H1 (cell line): ENCODE results near the gene ZGRF1. TPM values are rescaled to one million over a fixed set of nuclear protein-coding genes. Genes with fewer than 3 reads are reported as not detected.

Experiments used
- ATF2 ChIP-seq: IDR thresholded peaks from 2 replicates; pipeline ENCODE4 v1.6.1; 2012; ENCODE audit warnings: low read length, inconsistent platforms
- ATF3 ChIP-seq: IDR thresholded peaks from 2 replicates; pipeline ENCODE4 v1.6.1; 2011; ENCODE audit warnings: low read depth, mild to moderate bottlenecking, low read length; ENCODE audit not compliant: insufficient read depth
- BACH1 ChIP-seq: IDR thresholded peaks from 2 replicates; pipeline ENCODE4 v1.6.1; 2012; ENCODE audit warnings: low read length, improper control_type of control experiment
- BRCA1 ChIP-seq: IDR thresholded peaks from 2 replicates; pipeline ENCODE4 v1.6.1; 2012; ENCODE audit warnings: low read depth, low read length, improper control_type of control experiment
- CEBPB ChIP-seq: IDR thresholded peaks from 2 replicates; pipeline ENCODE4 v1.6.1; 2012; ENCODE audit warnings: low read depth, low read length
- CREB1 ChIP-seq: IDR thresholded peaks from 2 replicates; pipeline ENCODE4 v1.6.1; 2012; ENCODE audit warnings: inconsistent platforms
- EGR1 ChIP-seq: IDR thresholded peaks from 2 replicates; pipeline ENCODE4 v1.6.1; 2011; ENCODE audit warnings: low read depth, low read length, borderline replicate concordance
- GABPA ChIP-seq: IDR thresholded peaks from 2 replicates; pipeline ENCODE4 v1.6.1; 2011; ENCODE audit warnings: mild to moderate bottlenecking, low read length, moderate library complexity, borderline replicate concordance; ENCODE audit not compliant: insufficient read depth
- HDAC2 ChIP-seq, 2 experiments: fragments of 300-600 bp in 1 of 2; sonication (generic) in 1 of 2; IDR thresholded peaks; 2 replicates each; pipeline ENCODE4 v1.6.1; 2011 to 2012; ENCODE audit warnings: low read depth in 2 of 2, low read length in 2 of 2, mild to moderate bottlenecking in 2 of 2, moderate library complexity in 2 of 2, borderline replicate concordance in 1 of 2, inconsistent platforms in 1 of 2
- JUN ChIP-seq: IDR thresholded peaks from 2 replicates; pipeline ENCODE4 v1.6.1; 2011; ENCODE audit warnings: low read depth, mild to moderate bottlenecking, improper control_type of control experiment, low read length
- JUND ChIP-seq: IDR thresholded peaks from 2 replicates; pipeline ENCODE4 v1.6.1; 2011; ENCODE audit warnings: mild to moderate bottlenecking, improper control_type of control experiment, low read length
- KDM5A ChIP-seq: fragments of 200-600 bp; IDR thresholded peaks from 2 replicates; pipeline ENCODE4 v1.7.1; 2012; ENCODE audit warnings: mild to moderate bottlenecking, low read length, inconsistent platforms, mixed read lengths
- POLR2AphosphoS5 ChIP-seq: IDR thresholded peaks from 2 replicates; pipeline ENCODE4 v1.6.1; 2011; ENCODE audit warnings: low read depth, low read length
- POU5F1 ChIP-seq: IDR thresholded peaks from 2 replicates; pipeline ENCODE4 v1.6.1; 2011; ENCODE audit warnings: low read depth, mild to moderate bottlenecking, low read length, moderate library complexity
- RAD21 ChIP-seq, 2 experiments: IDR thresholded peaks in 1 of 2; conservative IDR thresholded peaks in 1 of 2; 2 replicates each; pipeline ENCODE4 v1.6.1; 2011; ENCODE audit warnings: low read depth in 2 of 2, low read length in 2 of 2, improper control_type of control experiment in 1 of 2, inconsistent platforms in 1 of 2, mild to moderate bottlenecking in 1 of 2, moderate library complexity in 1 of 2
- RBBP5 ChIP-seq: IDR thresholded peaks from 2 replicates; pipeline ENCODE4 v1.7.1; 2012; ENCODE audit warnings: low read depth, mild to moderate bottlenecking, inconsistent platforms, low read length, moderate library complexity, borderline replicate concordance
- RXRA ChIP-seq: IDR thresholded peaks from 2 replicates; pipeline ENCODE4 v1.6.1; 2011; ENCODE audit warnings: low read depth, mild to moderate bottlenecking, low read length, moderate library complexity; ENCODE audit not compliant: insufficient read depth
- SIX5 ChIP-seq: IDR thresholded peaks from 2 replicates; pipeline ENCODE4 v1.6.1; 2011; ENCODE audit warnings: mild to moderate bottlenecking, low read depth, low read length
- SP1 ChIP-seq: IDR thresholded peaks from 2 replicates; pipeline ENCODE4 v1.6.1; 2011; ENCODE audit warnings: low read depth, low read length
- TAF1 ChIP-seq: IDR thresholded peaks from 2 replicates; pipeline ENCODE4 v1.6.1; 2011; ENCODE audit warnings: mild to moderate bottlenecking, low read depth, low read length
- TAF7 ChIP-seq: optimal IDR thresholded peaks from 2 replicates; pipeline ENCODE3; 2011; ENCODE audit warnings: low read depth, mild to moderate bottlenecking, inconsistent platforms, low read length, moderate library complexity, borderline replicate concordance
- TCF12 ChIP-seq: IDR thresholded peaks from 2 replicates; pipeline ENCODE4 v1.6.1; 2011; ENCODE audit warnings: low read depth, mild to moderate bottlenecking, low read length
- polyA plus RNA-seq, 7 experiments: library from polyadenylated mRNA; depleted of rRNA in 3 of 7; stranded (reverse) in 5 of 7; unstranded in 2 of 7; fragments of >200 nt in 5 of 7; fragments of 200-250 nt in 2 of 7; gene quantifications; 1 replicate in 5 of 7; 2 replicates in 1 of 7; 4 replicates in 1 of 7; pipeline versions ENCODE4 v1.2.1 to v1.2.3, GENCODE V29; 2011 to 2013; ENCODE audit warnings: missing spikeins in 2 of 7, mixed read lengths in 2 of 7
- total RNA-seq: library from RNA; stranded (reverse); fragmentation: NEBNext Ultra II Directional; extraction: Animal tissue kit (Norgen Biotek cat#: 25700); gene quantifications from 2 replicates; pipeline ENCODE4 v1.2.1, GENCODE V29; 2021
- TF ChIP-seq, protein P1 (sequence below): IDR thresholded peaks from 2 replicates; pipeline ENCODE4 v1.6.1; 2012; ENCODE audit warnings: inconsistent platforms

ZGRF1 gene
- total and polyA plus RNA-seq, 2 of the 8 experiments (the other 6 are each of a cell fraction or from before 2014, with no cell fraction given), result 12.0 to 44.6 TPM

DNA sequence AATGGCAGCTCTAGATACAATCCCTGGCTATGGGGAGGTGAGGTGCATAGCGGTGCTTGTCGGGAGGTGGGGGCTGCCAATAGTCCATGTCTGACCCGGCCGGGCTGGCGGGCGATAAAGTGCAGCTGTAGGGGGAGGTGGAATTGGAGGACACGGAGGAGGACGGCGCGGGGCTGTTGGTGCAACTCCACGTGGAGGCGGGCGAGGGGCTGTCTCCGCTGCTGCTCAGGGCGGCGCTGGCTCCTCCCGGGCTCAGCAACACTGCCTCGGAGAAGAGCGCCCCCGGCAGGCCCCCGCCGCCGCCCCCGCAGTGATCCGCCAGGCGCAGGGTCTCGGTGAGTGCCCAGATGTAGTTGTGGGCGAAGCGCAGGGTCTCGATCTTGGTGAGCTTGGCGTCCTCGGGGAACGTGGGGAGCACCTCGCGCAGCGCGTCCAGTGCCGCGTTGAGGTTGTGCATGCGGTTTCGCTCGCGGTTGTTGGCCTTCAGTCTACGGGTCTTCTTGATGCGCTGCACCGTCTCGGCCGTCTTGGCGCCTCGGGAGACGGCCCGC is 122.0 kb downstream of the ZGRF1 start (continued):
- peak in 1 of 2 experiments; percentile 39; a peak in 2 of 4 replicates for TF ChIP-seq RAD21 (IDR thresholded peaks at IDR 0.05 in 1 of 2, conservative IDR thresholded peaks at IDR 0.05 in 1 of 2; ENCODE audit: low read depth in 2 of 2, low read length in 2 of 2)
- TF ChIP-seq RXRA, result no peak
- TF ChIP-seq SIX5, result no peak
- TF ChIP-seq ATF2, result no peak
- no peak for TF ChIP-seq KDM5A
- no peak for TF ChIP-seq SP1
- TF ChIP-seq CEBPB, result no peak
- no peak for TF ChIP-seq ATF3
- no peak for TF ChIP-seq TAF7
- no peak for TF ChIP-seq POLR2AphosphoS5
- no peak for TF ChIP-seq GABPA
- TF ChIP-seq POU5F1, result no peak
- TF ChIP-seq, protein P1, sequence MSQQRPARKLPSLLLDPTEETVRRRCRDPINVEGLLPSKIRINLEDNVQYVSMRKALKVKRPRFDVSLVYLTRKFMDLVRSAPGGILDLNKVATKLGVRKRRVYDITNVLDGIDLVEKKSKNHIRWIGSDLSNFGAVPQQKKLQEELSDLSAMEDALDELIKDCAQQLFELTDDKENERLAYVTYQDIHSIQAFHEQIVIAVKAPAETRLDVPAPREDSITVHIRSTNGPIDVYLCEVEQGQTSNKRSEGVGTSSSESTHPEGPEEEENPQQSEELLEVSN, result peak; percentile 36; the same call in 1 of the 2 replicates
- no peak for TF ChIP-seq BACH1
- TF ChIP-seq JUND, result no peak
- TF ChIP-seq HDAC2 (IDR thresholded peaks at IDR 0.05; ENCODE audit: borderline replicate concordance in 1 of 2, low read depth in 2 of 2, low read length in 2 of 2), result no peak
- TF ChIP-seq EGR1, result peak; percentile 80; the same call in 1 of the 2 replicates
- no peak for TF ChIP-seq TAF1
- TF ChIP-seq RBBP5, result peak; percentile 46; the same call in 1 of the 2 replicates
- TF ChIP-seq CREB1, result no peak
- TF ChIP-seq JUN, result no peak
- TF ChIP-seq BRCA1, result no peak
- TF ChIP-seq TCF12, result no peak
